SK-N-SH (cell line): Measurements from ENCODE around the gene KCNK15.

Experiments used
- CHD2 ChIP-seq: fragments of 150-350 bp; IDR thresholded peaks from 2 replicates; pipeline ENCODE4 v1.6.1; 2018; ENCODE audit warnings: low read length; ENCODE audit not compliant: partially characterized antibody
- ELF1 ChIP-seq: IDR thresholded peaks from 2 replicates; pipeline ENCODE4 v1.4.0; 2012
- EP300 ChIP-seq, 2 experiments: IDR thresholded peaks; 2 replicates each; pipeline versions ENCODE4 v1.4.0 to v1.6.1; 2012; ENCODE audit warnings: borderline replicate concordance in 1 of 2, low read depth in 1 of 2, low read length in 1 of 2
- EZH2phosphoT487 ChIP-seq: fragments of 200-600 bp; sonication (generic); IDR thresholded peaks from 2 replicates; pipeline ENCODE4 v1.6.1; 2017; ENCODE audit warnings: low read depth, mixed run types, mild to moderate bottlenecking, antibody characterized with exemption, moderate library complexity, borderline replicate concordance
- FOXM1 ChIP-seq: IDR thresholded peaks from 2 replicates; pipeline ENCODE4 v1.4.0; 2012; ENCODE audit warnings: low read depth, mild to moderate bottlenecking
- RAD21 ChIP-seq: IDR thresholded peaks from 2 replicates; pipeline ENCODE4 v1.6.1; 2012; ENCODE audit warnings: mild to moderate bottlenecking, low read length
- SMC3 ChIP-seq: IDR thresholded peaks from 2 replicates; pipeline ENCODE4 v1.6.1; 2012; ENCODE audit warnings: low read depth, low read length, improper control_type of control experiment
- YY1 ChIP-seq: IDR thresholded peaks from 2 replicates; pipeline ENCODE4 v1.4.0; 2012; ENCODE audit warnings: low read depth, mild to moderate bottlenecking
- TF ChIP-seq, protein P1 (sequence below): fragments of 200-600 bp; sonication (generic); IDR thresholded peaks from 2 replicates; pipeline ENCODE4 v1.6.1; 2017; ENCODE audit warnings: antibody characterized with exemption, mild to moderate bottlenecking, moderate library complexity

GRCh38 chr20:44704551-44704971 lies 41.1 kb upstream of the KCNK15 start:
- TF ChIP-seq, protein P1, sequence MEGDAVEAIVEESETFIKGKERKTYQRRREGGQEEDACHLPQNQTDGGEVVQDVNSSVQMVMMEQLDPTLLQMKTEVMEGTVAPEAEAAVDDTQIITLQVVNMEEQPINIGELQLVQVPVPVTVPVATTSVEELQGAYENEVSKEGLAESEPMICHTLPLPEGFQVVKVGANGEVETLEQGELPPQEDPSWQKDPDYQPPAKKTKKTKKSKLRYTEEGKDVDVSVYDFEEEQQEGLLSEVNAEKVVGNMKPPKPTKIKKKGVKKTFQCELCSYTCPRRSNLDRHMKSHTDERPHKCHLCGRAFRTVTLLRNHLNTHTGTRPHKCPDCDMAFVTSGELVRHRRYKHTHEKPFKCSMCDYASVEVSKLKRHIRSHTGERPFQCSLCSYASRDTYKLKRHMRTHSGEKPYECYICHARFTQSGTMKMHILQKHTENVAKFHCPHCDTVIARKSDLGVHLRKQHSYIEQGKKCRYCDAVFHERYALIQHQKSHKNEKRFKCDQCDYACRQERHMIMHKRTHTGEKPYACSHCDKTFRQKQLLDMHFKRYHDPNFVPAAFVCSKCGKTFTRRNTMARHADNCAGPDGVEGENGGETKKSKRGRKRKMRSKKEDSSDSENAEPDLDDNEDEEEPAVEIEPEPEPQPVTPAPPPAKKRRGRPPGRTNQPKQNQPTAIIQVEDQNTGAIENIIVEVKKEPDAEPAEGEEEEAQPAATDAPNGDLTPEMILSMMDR = no peak
- TF ChIP-seq ELF1 (no peak), EP300 (IDR thresholded peaks at IDR 0.05; ENCODE audit: borderline replicate concordance in 1 of 2, low read depth in 1 of 2, low read length in 1 of 2) (no peak), SMC3 (no peak), EZH2phosphoT487 (no peak), YY1 (peak; percentile 4; the same call in 1 of the 2 replicates), FOXM1 (no peak), CHD2 (no peak), RAD21 (no peak)
